GM23338 (cell line): ENCODE results near the gene BCL2. TPM values are rescaled to one million over a fixed set of nuclear protein-coding genes. Genes with fewer than 3 reads are reported as not detected.

Experiments used
- ATAC-seq: fragments of 200-7000 bp; cut with Tn5 transposase; 3 replicates; pipeline ENCODE4 v1.9.1; 2020
- DNase-seq: peaks from one replicate; pipeline ENCODE4 v3.0.0-alpha.2; 2015; ENCODE audit warnings: low spot score
- H2AFZ ChIP-seq: fragments of 200-600 bp; sonication (generic); 2 replicates; pipeline ENCODE4 v1.8.0; 2016; ENCODE audit warnings: antibody characterized with exemption, mild to moderate bottlenecking, moderate library complexity
- H3F3A ChIP-seq: fragments of 200-600 bp; sonication (generic); replicated peaks from 2 replicates; pipeline ENCODE4 v1.8.0; 2017; ENCODE audit warnings: antibody characterized with exemption, mixed run types, low read depth
- H3K27ac ChIP-seq: fragments of 200-600 bp; sonication (generic); 2 replicates; pipeline ENCODE4 v1.6.1; 2016; ENCODE audit warnings: low read depth
- H3K27me3 ChIP-seq: fragments of 200-600 bp; sonication (generic); 2 replicates; pipeline ENCODE4 v1.8.0; 2016; ENCODE audit warnings: mild to moderate bottlenecking, mixed run types, moderate library complexity; ENCODE audit not compliant: insufficient read depth
- H3K36me3 ChIP-seq: fragments of 200-600 bp; sonication (generic); 2 replicates; pipeline ENCODE4 v1.8.0; 2016; ENCODE audit warnings: mild to moderate bottlenecking; ENCODE audit not compliant: insufficient read depth
- H3K4me1 ChIP-seq: fragments of 200-600 bp; sonication (generic); 2 replicates; pipeline ENCODE4 v1.8.0; 2016; ENCODE audit warnings: mild to moderate bottlenecking, moderate library complexity; ENCODE audit not compliant: insufficient read depth
- H3K4me2 ChIP-seq: fragments of 200-600 bp; sonication (generic); 2 replicates; pipeline ENCODE4 v1.7.1; 2017; ENCODE audit warnings: mixed run types
- H3K4me3 ChIP-seq: fragments of 200-600 bp; sonication (generic); 2 replicates; pipeline ENCODE4 v1.6.1; 2016; ENCODE audit warnings: mixed run types
- H3K79me2 ChIP-seq: fragments of 200-600 bp; sonication (generic); replicated peaks from 2 replicates; pipeline ENCODE4 v1.8.0; 2017; ENCODE audit warnings: mild to moderate bottlenecking; ENCODE audit not compliant: insufficient read depth
- H3K9me2 ChIP-seq: fragments of 200-600 bp; sonication (generic); 2 replicates; pipeline ENCODE4 v1.8.0; 2017; ENCODE audit not compliant: insufficient read depth
- H4K20me1 ChIP-seq: fragments of 200-600 bp; sonication (generic); replicated peaks from 2 replicates; pipeline ENCODE4 v1.8.0; 2017; ENCODE audit warnings: mild to moderate bottlenecking; ENCODE audit not compliant: insufficient read depth
- H3K27ac Mint-ChIP-seq: 2 replicates; pipeline ENCODE4 v1.8.0; 2020; ENCODE audit warnings: inconsistent platforms, mild to moderate bottlenecking, moderate library complexity, mixed read lengths
- H3K27me3 Mint-ChIP-seq: 3 replicates; pipeline ENCODE4 v1.8.0; 2022; ENCODE audit warnings: low read depth, mild to moderate bottlenecking, moderate library complexity, mixed read lengths, inconsistent platforms; ENCODE audit not compliant: insufficient read depth, poor library complexity
- H3K36me3 Mint-ChIP-seq: 3 replicates; pipeline ENCODE4 v1.8.0; 2021; ENCODE audit warnings: low read depth, mild to moderate bottlenecking, inconsistent platforms, moderate library complexity, mixed read lengths
- H3K4me1 Mint-ChIP-seq: 3 replicates; pipeline ENCODE4 v1.8.0; 2020; ENCODE audit warnings: mild to moderate bottlenecking, inconsistent platforms, mixed read lengths
- H3K4me3 Mint-ChIP-seq: 3 replicates; pipeline ENCODE4 v1.8.0; 2021; ENCODE audit warnings: moderate library complexity, mild to moderate bottlenecking, inconsistent platforms, mixed read lengths
- H3K9me3 Mint-ChIP-seq: 3 replicates; pipeline ENCODE4 v1.8.0; 2020; ENCODE audit warnings: moderate library complexity, mild to moderate bottlenecking, inconsistent platforms, mixed read lengths
- CREB1 ChIP-seq: fragments of 250-450 bp; sonication (Bioruptor Pico); IDR thresholded peaks from 2 replicates; pipeline ENCODE4 v1.5.0; 2020; ENCODE audit warnings: low read depth, mild to moderate bottlenecking, moderate library complexity
- ETS1 ChIP-seq: IDR thresholded peaks from 2 replicates; pipeline ENCODE4 v1.6.1; 2016; ENCODE audit warnings: antibody characterized with exemption
- EZH2phosphoT487 ChIP-seq: fragments of 200-600 bp; sonication (generic); IDR thresholded peaks from one replicate; pipeline ENCODE4 v1.8.1; 2018; ENCODE audit warnings: antibody characterized with exemption; ENCODE audit not compliant: unreplicated experiment
- NANOG ChIP-seq: IDR thresholded peaks from 2 replicates; pipeline ENCODE4 v1.6.1; 2016; ENCODE audit warnings: antibody characterized with exemption, borderline replicate concordance
- POLR2AphosphoS5 ChIP-seq: IDR thresholded peaks from 2 replicates; pipeline ENCODE4 v1.6.1; 2016; ENCODE audit warnings: antibody characterized with exemption, low read depth
- REST ChIP-seq: IDR thresholded peaks from one replicate; pipeline ENCODE4 v1.6.1; 2018; ENCODE audit warnings: antibody characterized with exemption; ENCODE audit not compliant: unreplicated experiment
- STAT1 ChIP-seq: IDR thresholded peaks from one replicate; pipeline ENCODE4 v1.6.1; 2016; ENCODE audit warnings: antibody characterized with exemption; ENCODE audit not compliant: unreplicated experiment
- ZNF114 ChIP-seq: fragments of 250-450 bp; sonication (Bioruptor Pico); IDR thresholded peaks from 2 replicates; pipeline ENCODE4 v1.5.0; 2020; ENCODE audit warnings: mild to moderate bottlenecking, moderate library complexity
- ZNF331 ChIP-seq: fragments of 250-450 bp; sonication (Bioruptor Pico); IDR thresholded peaks from 2 replicates; pipeline ENCODE4 v1.5.0; 2020; ENCODE audit warnings: low read depth, mild to moderate bottlenecking, moderate library complexity
- polyA plus RNA-seq: library from polyadenylated mRNA; unstranded; fragments of >200 nt; fragmentation: Nextera tagmentation; extraction: Ambion mirVana; gene quantifications from 2 replicates; pipeline ENCODE4 v1.2.1, GENCODE V29; 2016
- total RNA-seq: library from RNA; depleted of rRNA; stranded (reverse); fragments of >200 nt; shearing (Covaris generic); gene quantifications from 2 replicates; pipeline ENCODE4 v1.2.3, GENCODE V29; 2014

Gene BCL2
- total and polyA plus RNA-seq, 2 experiments from 2014 or later = 1.2 to 4.0 TPM

- H3K27me3 Mint-ChIP-seq = peaks cover 2% of the 10 kb centered on the region
- no peak for TF ChIP-seq ETS1
- no peak for TF ChIP-seq NANOG
- TF ChIP-seq EZH2phosphoT487 = no peak
- Histone ChIP-seq H3K27me3 (no peaks in the 10 kb centered on the region), H3F3A (no peaks in the 10 kb centered on the region), H3K9me2 (0 out of 2 replicates have a peak, but pooled peaks cover 7% of the 10 kb centered on the region), H3K4me3 (no peak overlapping the region), H3K79me2 (no peaks in the 10 kb centered on the region), H2AFZ (no peak overlapping the region), H4K20me1 (no peaks in the 10 kb centered on the region), H3K27ac (no peak overlapping the region), H3K4me1 (no peaks in the 10 kb centered on the region), H3K4me2 (no peak overlapping the region), H3K36me3 (no peaks in the 10 kb centered on the region)
- H3K36me3 Mint-ChIP-seq = peaks cover 4% of the 10 kb centered on the region; the same call in 2 of the 3 replicates
- H3K4me1 Mint-ChIP-seq = peaks cover 13% of the 10 kb centered on the region; the same call in 2 of the 3 replicates
- no peak for ATAC-seq
- peaks cover 6% of the 10 kb centered on the region; the same call in 2 of the 3 replicates for H3K9me3 Mint-ChIP-seq
- no peak overlapping the region for H3K4me3 Mint-ChIP-seq
- no peak overlapping the region for H3K27ac Mint-ChIP-seq
- DNase-seq = no peak
Observed at GRCh38 chr18:63105636-63106316, 213.8 kb downstream of the BCL2 start.

GRCh38 chr18:63104868-63105267 is 214.7 kb downstream of the BCL2 start:
- peaks cover 4% of the 10 kb centered on the region; the same call in 2 of the 3 replicates for H3K36me3 Mint-ChIP-seq
- no peak overlapping the region for H3K27ac ChIP-seq
- H3K9me3 Mint-ChIP-seq = peaks cover 6% of the 10 kb centered on the region; the same call in 2 of the 3 replicates
- no peaks in the 10 kb centered on the region for H3F3A ChIP-seq
- H3K9me2 ChIP-seq = 0 out of 2 replicates have a peak, but pooled peaks cover 7% of the 10 kb centered on the region
- no peak overlapping the region for H3K4me3 Mint-ChIP-seq
- H3K27me3 Mint-ChIP-seq = peaks cover 2% of the 10 kb centered on the region
- H3K4me1 ChIP-seq = no peaks in the 10 kb centered on the region
- H4K20me1 ChIP-seq = no peaks in the 10 kb centered on the region
- ATAC-seq (no peak), DNase-seq (no peak)
- TF ChIP-seq ZNF331 = no peak
- H3K79me2 ChIP-seq = no peaks in the 10 kb centered on the region
- no peaks in the 10 kb centered on the region for H3K36me3 ChIP-seq
- peak overlapping the region; percentile 91 for H2AFZ ChIP-seq
- peaks cover 11% of the 10 kb centered on the region; the same call in 2 of the 3 replicates for H3K4me1 Mint-ChIP-seq
- H3K4me2 ChIP-seq = no peak overlapping the region
- no peak overlapping the region for H3K4me3 ChIP-seq
- no peaks in the 10 kb centered on the region for H3K27me3 ChIP-seq
- no peak overlapping the region for H3K27ac Mint-ChIP-seq

- Histone ChIP-seq H3K9me2 (0 out of 2 replicates have a peak, but pooled peaks cover 7% of the 10 kb centered on the region), H3K4me3 (no peak overlapping the region), H3K27ac (no peak overlapping the region), H3K79me2 (no peaks in the 10 kb centered on the region), H2AFZ (no peak overlapping the region), H3F3A (no peaks in the 10 kb centered on the region), H3K27me3 (no peaks in the 10 kb centered on the region), H3K36me3 (no peaks in the 10 kb centered on the region), H3K4me2 (no peak overlapping the region), H4K20me1 (no peaks in the 10 kb centered on the region), H3K4me1 (no peaks in the 10 kb centered on the region)
- peaks cover 4% of the 10 kb centered on the region; the same call in 2 of the 3 replicates for H3K36me3 Mint-ChIP-seq
- peak; percentile 16 for DNase-seq
- no peak for ATAC-seq
- no peak overlapping the region for H3K4me3 Mint-ChIP-seq
- peaks cover 2% of the 10 kb centered on the region for H3K27me3 Mint-ChIP-seq
- H3K27ac Mint-ChIP-seq = no peak overlapping the region
- peaks cover 14% of the 10 kb centered on the region for H3K4me1 Mint-ChIP-seq
- H3K9me3 Mint-ChIP-seq = peaks cover 6% of the 10 kb centered on the region; the same call in 2 of the 3 replicates
- no peak for TF ChIP-seq ZNF114 (CRISPR knock-in tag)
- TF ChIP-seq CREB1 (CRISPR knock-in tag) = no peak
- TF ChIP-seq ZNF331 = no peak
- TF ChIP-seq NANOG = no peak
- TF ChIP-seq ETS1 = no peak
- no peak for TF ChIP-seq STAT1
- no peak for TF ChIP-seq POLR2AphosphoS5
- TF ChIP-seq REST = no peak
Observed at GRCh38 chr18:63102941-63103744, 216.4 kb downstream of the BCL2 start.
